ENCODE data around the gene RPL36. TPM values are rescaled to one million over a fixed set of nuclear protein-coding genes. Genes with fewer than 3 reads are reported as not detected.

The RPL36 gene
- total RNA-seq, 1 donor from 2014 or later, result 943 TPM

DNA sequence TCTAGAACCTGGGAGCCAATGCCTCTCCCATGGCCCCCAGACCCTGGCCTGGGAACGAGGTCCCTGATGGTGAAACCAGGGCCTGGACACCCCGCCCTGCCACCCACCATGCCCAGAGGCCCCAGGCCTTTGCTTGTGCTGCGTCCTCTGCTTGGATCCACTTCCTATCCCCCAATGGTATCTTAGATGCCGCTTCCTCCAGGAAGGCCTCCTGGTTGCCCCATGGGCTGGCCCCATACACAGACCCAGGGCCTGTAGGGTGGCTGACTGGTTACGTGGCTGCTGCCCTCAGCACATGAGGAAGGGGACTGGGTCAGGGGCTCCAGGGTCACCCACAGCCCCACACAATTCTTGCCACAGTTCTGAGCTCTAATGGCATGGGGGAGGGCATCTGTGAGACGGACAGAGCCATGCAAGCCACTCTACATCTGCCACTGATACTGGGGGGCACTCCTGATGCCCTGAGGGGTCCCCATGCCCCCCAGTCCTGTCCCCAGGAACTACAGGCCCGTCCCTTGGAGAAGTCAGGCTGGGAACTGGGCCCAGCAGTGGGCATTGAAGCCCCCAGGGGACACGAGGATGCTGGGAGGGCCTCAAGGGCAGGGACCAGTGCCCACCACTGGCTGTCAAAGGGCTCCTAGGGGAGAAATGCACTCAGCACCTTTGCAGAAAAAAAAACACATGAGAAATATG, 5.0 kb downstream of the RPL36 start:
- Histone ChIP-seq H3K27me3 (ENCODE audit: insufficient read depth, low read length) (no peaks in the 10 kb centered on the region), H3K27ac (ENCODE audit: low read depth, low read length) (no peak overlapping the region), H3K9ac (ENCODE audit: low read length) (no peak overlapping the region), H3K4me3 (ENCODE audit: insufficient read depth, low read depth, low read length) (no peak overlapping the region), H3K79me2 (ENCODE audit: insufficient read depth, low read length) (peaks cover 70% of the 10 kb centered on the region), H2AFZ (ENCODE audit: low read depth, low read length) (no peak overlapping the region), H3K4me1 (ENCODE audit: insufficient read depth, low read length) (peaks cover 8% of the 10 kb centered on the region), H4K20me1 (ENCODE audit: insufficient read depth, low read length) (peaks cover 89% of the 10 kb centered on the region), H3K9me3 (ENCODE audit: insufficient read depth, low read depth, low read length) (no peaks in the 10 kb centered on the region), H3K4me2 (ENCODE audit: low read length) (no peak overlapping the region), H3K36me3 (ENCODE audit: insufficient read depth, low read length) (peaks cover 11% of the 10 kb centered on the region)
- no peak overlapping the region for H3K4me3 Mint-ChIP-seq (ENCODE audit: unreplicated experiment)
- DNase-seq (ENCODE audit: low read depth), result no peak
- TF ChIP-seq, protein P1, sequence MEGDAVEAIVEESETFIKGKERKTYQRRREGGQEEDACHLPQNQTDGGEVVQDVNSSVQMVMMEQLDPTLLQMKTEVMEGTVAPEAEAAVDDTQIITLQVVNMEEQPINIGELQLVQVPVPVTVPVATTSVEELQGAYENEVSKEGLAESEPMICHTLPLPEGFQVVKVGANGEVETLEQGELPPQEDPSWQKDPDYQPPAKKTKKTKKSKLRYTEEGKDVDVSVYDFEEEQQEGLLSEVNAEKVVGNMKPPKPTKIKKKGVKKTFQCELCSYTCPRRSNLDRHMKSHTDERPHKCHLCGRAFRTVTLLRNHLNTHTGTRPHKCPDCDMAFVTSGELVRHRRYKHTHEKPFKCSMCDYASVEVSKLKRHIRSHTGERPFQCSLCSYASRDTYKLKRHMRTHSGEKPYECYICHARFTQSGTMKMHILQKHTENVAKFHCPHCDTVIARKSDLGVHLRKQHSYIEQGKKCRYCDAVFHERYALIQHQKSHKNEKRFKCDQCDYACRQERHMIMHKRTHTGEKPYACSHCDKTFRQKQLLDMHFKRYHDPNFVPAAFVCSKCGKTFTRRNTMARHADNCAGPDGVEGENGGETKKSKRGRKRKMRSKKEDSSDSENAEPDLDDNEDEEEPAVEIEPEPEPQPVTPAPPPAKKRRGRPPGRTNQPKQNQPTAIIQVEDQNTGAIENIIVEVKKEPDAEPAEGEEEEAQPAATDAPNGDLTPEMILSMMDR (IDR thresholded peaks at IDR 0.05; ENCODE audit: insufficient read depth, low read depth, low read length), result no peak
- no peak for TF ChIP-seq EZH2 (IDR thresholded peaks at IDR 0.05; ENCODE audit: insufficient read depth, low read length)
- FAIRE-seq, result no peak
- H3K27me3 Mint-ChIP-seq (ENCODE audit: low read depth, unreplicated experiment), result no peaks in the 10 kb centered on the region
- H3K27ac Mint-ChIP-seq (ENCODE audit: unreplicated experiment), result no peak overlapping the region
- H3K9me3 Mint-ChIP-seq (ENCODE audit: unreplicated experiment), result no peaks in the 10 kb centered on the region
- peaks cover 16% of the 10 kb centered on the region for H3K36me3 Mint-ChIP-seq (ENCODE audit: low read depth, unreplicated experiment)
- H3K4me1 Mint-ChIP-seq (ENCODE audit: low read depth, unreplicated experiment), result peaks cover 10% of the 10 kb centered on the region

- no peak overlapping the region for H3K27ac Mint-ChIP-seq (ENCODE audit: unreplicated experiment)
- H3K36me3 ChIP-seq (ENCODE audit: insufficient read depth, low read length), result peaks cover 12% of the 10 kb centered on the region
- no peak overlapping the region for H3K4me3 ChIP-seq (ENCODE audit: insufficient read depth, low read depth, low read length)
- H3K4me1 Mint-ChIP-seq (ENCODE audit: low read depth, unreplicated experiment), result peaks cover 10% of the 10 kb centered on the region
- H3K4me2 ChIP-seq (ENCODE audit: low read length), result no peak overlapping the region
- FAIRE-seq (no peak), DNase-seq (ENCODE audit: low read depth) (no peak)
- TF ChIP-seq, protein P1 (IDR thresholded peaks at IDR 0.05; ENCODE audit: insufficient read depth, low read depth, low read length), result no peak
- TF ChIP-seq EZH2 (IDR thresholded peaks at IDR 0.05; ENCODE audit: insufficient read depth, low read length), result no peak
- no peaks in the 10 kb centered on the region for H3K9me3 ChIP-seq (ENCODE audit: insufficient read depth, low read depth, low read length)
- no peak overlapping the region for H2AFZ ChIP-seq (ENCODE audit: low read depth, low read length)
- H4K20me1 ChIP-seq (ENCODE audit: insufficient read depth, low read length), result peaks cover 88% of the 10 kb centered on the region
- H3K27me3 Mint-ChIP-seq (ENCODE audit: low read depth, unreplicated experiment), result no peaks in the 10 kb centered on the region
- peaks cover 64% of the 10 kb centered on the region for H3K79me2 ChIP-seq (ENCODE audit: insufficient read depth, low read length)
- H3K36me3 Mint-ChIP-seq (ENCODE audit: low read depth, unreplicated experiment), result peaks cover 11% of the 10 kb centered on the region
- no peak overlapping the region for H3K27ac ChIP-seq (ENCODE audit: low read depth, low read length)
- no peak overlapping the region for H3K4me3 Mint-ChIP-seq (ENCODE audit: unreplicated experiment)
- H3K9me3 Mint-ChIP-seq (ENCODE audit: unreplicated experiment), result no peaks in the 10 kb centered on the region
- H3K9ac ChIP-seq (ENCODE audit: low read length), result no peak overlapping the region
- H3K4me1 ChIP-seq (ENCODE audit: insufficient read depth, low read length), result peaks cover 8% of the 10 kb centered on the region
- H3K27me3 ChIP-seq (ENCODE audit: insufficient read depth, low read length), result no peaks in the 10 kb centered on the region
Measured at GRCh38 chr19:5695649-5696195, 5.6 kb downstream of the RPL36 start.
